Measurements from ENCODE around the gene TM9SF3.

Gene TM9SF3

GRCh38 chr10:96468845-96469244 is 118.0 kb downstream of the TM9SF3 start:
- H3K27me3 ChIP-seq (ENCODE audit: insufficient read depth, low read length): no peaks in the 10 kb centered on the region
- no peak overlapping the region for H3K27ac ChIP-seq (ENCODE audit: low read depth, low read length, poor library complexity, severe bottlenecking)
- no peak overlapping the region for H2AFZ ChIP-seq (ENCODE audit: low read length)
- H3K9me3 ChIP-seq (ENCODE audit: low read length): no peaks in the 10 kb centered on the region
- H3K36me3 ChIP-seq (ENCODE audit: insufficient read depth, low read length): no peaks in the 10 kb centered on the region
- H3K4me2 ChIP-seq (ENCODE audit: low read length): no peak overlapping the region
- H3K9ac ChIP-seq (ENCODE audit: low read length): no peak overlapping the region
- no peak overlapping the region for H3K4me3 ChIP-seq (ENCODE audit: low read depth, low read length, poor library complexity, severe bottlenecking)
- no peaks in the 10 kb centered on the region for H3K9me2 ChIP-seq (ENCODE audit: low read depth, low read length)
- H3K79me2 ChIP-seq (ENCODE audit: insufficient read depth, low read length): no peaks in the 10 kb centered on the region
- no peaks in the 10 kb centered on the region for H4K20me1 ChIP-seq (ENCODE audit: insufficient read depth, low read length)
- no peaks in the 10 kb centered on the region for H3K4me1 ChIP-seq (ENCODE audit: insufficient read depth, low read length, severe bottlenecking)
- no peak for TF ChIP-seq EZH2 (IDR thresholded peaks at IDR 0.05; ENCODE audit: borderline replicate concordance, low read length)
- TF ChIP-seq, protein P1, sequence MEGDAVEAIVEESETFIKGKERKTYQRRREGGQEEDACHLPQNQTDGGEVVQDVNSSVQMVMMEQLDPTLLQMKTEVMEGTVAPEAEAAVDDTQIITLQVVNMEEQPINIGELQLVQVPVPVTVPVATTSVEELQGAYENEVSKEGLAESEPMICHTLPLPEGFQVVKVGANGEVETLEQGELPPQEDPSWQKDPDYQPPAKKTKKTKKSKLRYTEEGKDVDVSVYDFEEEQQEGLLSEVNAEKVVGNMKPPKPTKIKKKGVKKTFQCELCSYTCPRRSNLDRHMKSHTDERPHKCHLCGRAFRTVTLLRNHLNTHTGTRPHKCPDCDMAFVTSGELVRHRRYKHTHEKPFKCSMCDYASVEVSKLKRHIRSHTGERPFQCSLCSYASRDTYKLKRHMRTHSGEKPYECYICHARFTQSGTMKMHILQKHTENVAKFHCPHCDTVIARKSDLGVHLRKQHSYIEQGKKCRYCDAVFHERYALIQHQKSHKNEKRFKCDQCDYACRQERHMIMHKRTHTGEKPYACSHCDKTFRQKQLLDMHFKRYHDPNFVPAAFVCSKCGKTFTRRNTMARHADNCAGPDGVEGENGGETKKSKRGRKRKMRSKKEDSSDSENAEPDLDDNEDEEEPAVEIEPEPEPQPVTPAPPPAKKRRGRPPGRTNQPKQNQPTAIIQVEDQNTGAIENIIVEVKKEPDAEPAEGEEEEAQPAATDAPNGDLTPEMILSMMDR (IDR thresholded peaks at IDR 0.05; ENCODE audit: low read length): no peak
- H3F3A ChIP-seq (ENCODE audit: insufficient read depth, low read length): no peaks in the 10 kb centered on the region
